ENCODE measurements around the gene NRP2. TPM values are rescaled to one million over a fixed set of nuclear protein-coding genes. Genes with fewer than 3 reads are reported as not detected.
A peak's percentile ranks its signal among the peaks of the same experiment; 100 is the strongest.

The NRP2 gene
- total and polyA plus RNA-seq, 2 of the 13 experiments (the other 11 are each of a cell fraction or from before 2014, with no cell fraction given), result 0.65 to 1.4 TPM

DNA sequence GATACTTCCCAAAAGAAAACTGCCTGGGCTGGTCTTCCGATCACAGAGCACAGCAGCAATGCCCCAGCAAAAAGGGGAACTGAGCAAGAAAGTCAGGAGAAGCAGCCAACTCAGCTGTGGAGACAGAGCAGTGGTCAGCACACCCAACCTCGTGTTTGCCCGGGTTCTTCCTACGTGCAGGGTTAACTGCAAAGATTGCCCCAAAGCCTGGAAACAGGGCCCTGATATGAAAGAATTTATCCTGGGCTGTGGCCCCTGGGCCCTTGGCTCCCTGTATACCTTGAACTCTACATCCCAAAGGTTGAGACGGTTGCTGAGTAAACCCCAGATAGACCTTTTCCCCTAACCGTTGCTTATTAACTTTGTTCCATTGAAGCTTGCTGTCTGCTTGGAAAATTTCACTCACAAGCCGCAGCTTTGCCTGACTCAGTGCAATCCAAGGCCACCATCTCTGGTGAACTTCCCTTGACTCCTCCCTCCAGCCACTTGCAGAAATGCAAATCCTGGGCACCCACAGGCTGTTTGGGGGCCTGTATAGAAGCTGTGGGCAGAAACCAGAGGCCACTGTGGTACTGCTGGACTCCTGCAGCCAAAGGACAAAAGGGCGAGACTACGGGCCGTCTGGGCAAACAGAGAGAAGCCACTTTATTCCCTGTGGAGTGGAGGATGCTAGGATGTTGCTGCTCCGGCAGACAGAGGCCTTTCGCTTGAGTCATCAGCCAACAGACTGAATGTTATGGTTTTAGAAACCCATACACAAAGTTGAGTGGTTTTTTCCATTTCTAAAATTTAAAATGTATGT lies 18.2 kb downstream of the NRP2 start (continued):
- no peak for TF ChIP-seq KAT7 (CRISPR knock-in tag; IDR thresholded peaks at IDR 0.05; ENCODE audit: borderline replicate concordance)
- TF ChIP-seq, protein P1, sequence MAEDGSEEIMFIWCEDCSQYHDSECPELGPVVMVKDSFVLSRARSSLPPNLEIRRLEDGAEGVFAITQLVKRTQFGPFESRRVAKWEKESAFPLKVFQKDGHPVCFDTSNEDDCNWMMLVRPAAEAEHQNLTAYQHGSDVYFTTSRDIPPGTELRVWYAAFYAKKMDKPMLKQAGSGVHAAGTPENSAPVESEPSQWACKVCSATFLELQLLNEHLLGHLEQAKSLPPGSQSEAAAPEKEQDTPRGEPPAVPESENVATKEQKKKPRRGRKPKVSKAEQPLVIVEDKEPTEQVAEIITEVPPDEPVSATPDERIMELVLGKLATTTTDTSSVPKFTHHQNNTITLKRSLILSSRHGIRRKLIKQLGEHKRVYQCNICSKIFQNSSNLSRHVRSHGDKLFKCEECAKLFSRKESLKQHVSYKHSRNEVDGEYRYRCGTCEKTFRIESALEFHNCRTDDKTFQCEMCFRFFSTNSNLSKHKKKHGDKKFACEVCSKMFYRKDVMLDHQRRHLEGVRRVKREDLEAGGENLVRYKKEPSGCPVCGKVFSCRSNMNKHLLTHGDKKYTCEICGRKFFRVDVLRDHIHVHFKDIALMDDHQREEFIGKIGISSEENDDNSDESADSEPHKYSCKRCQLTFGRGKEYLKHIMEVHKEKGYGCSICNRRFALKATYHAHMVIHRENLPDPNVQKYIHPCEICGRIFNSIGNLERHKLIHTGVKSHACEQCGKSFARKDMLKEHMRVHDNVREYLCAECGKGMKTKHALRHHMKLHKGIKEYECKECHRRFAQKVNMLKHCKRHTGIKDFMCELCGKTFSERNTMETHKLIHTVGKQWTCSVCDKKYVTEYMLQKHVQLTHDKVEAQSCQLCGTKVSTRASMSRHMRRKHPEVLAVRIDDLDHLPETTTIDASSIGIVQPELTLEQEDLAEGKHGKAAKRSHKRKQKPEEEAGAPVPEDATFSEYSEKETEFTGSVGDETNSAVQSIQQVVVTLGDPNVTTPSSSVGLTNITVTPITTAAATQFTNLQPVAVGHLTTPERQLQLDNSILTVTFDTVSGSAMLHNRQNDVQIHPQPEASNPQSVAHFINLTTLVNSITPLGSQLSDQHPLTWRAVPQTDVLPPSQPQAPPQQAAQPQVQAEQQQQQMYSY (CRISPR knock-in tag; IDR thresholded peaks at IDR 0.05), result no peak
- 0 out of 4 replicates have a peak, but pooled peaks of 1 of the 2 experiments have one; percentile 9 for TF ChIP-seq MAFK (conservative IDR thresholded peaks at IDR 0.05 in 1 of 2, IDR thresholded peaks at IDR 0.05 in 1 of 2; ENCODE audit: low read length in 2 of 2)
- TF ChIP-seq, protein P2, sequence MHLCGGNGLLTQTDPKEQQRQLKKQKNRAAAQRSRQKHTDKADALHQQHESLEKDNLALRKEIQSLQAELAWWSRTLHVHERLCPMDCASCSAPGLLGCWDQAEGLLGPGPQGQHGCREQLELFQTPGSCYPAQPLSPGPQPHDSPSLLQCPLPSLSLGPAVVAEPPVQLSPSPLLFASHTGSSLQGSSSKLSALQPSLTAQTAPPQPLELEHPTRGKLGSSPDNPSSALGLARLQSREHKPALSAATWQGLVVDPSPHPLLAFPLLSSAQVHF (CRISPR knock-in tag; IDR thresholded peaks at IDR 0.05), result no peak
- TF ChIP-seq ATF7 (IDR thresholded peaks at IDR 0.05), result no peak
- no peak for TF ChIP-seq ATF7 (CRISPR knock-in tag; IDR thresholded peaks at IDR 0.05)
- TF ChIP-seq ZNF768 (CRISPR knock-in tag; IDR thresholded peaks at IDR 0.05), result no peak
- no peak for TF ChIP-seq ZSCAN9 (CRISPR knock-in tag; IDR thresholded peaks at IDR 0.05; ENCODE audit: borderline replicate concordance)
- TF ChIP-seq, protein P3, sequence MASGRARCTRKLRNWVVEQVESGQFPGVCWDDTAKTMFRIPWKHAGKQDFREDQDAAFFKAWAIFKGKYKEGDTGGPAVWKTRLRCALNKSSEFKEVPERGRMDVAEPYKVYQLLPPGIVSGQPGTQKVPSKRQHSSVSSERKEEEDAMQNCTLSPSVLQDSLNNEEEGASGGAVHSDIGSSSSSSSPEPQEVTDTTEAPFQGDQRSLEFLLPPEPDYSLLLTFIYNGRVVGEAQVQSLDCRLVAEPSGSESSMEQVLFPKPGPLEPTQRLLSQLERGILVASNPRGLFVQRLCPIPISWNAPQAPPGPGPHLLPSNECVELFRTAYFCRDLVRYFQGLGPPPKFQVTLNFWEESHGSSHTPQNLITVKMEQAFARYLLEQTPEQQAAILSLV (CRISPR knock-in tag; IDR thresholded peaks at IDR 0.05; ENCODE audit: borderline replicate concordance), result 0 out of 2 replicates have a peak, but pooled peaks have one; percentile 48
- no peak for TF ChIP-seq CHCHD3 (CRISPR knock-in tag; IDR thresholded peaks at IDR 0.05)
- no peak for TF ChIP-seq IRF2 (CRISPR knock-in tag; IDR thresholded peaks at IDR 0.05)
- TF ChIP-seq AKAP8 (CRISPR knock-in tag; IDR thresholded peaks at IDR 0.05), result no peak
- TF ChIP-seq GFI1 (CRISPR knock-in tag; IDR thresholded peaks at IDR 0.05; ENCODE audit: borderline replicate concordance), result 0 out of 2 replicates have a peak, but pooled peaks have one; percentile 62
- no peak for TF ChIP-seq MXD4 (CRISPR knock-in tag; IDR thresholded peaks at IDR 0.05)
- TF ChIP-seq, protein P4, sequence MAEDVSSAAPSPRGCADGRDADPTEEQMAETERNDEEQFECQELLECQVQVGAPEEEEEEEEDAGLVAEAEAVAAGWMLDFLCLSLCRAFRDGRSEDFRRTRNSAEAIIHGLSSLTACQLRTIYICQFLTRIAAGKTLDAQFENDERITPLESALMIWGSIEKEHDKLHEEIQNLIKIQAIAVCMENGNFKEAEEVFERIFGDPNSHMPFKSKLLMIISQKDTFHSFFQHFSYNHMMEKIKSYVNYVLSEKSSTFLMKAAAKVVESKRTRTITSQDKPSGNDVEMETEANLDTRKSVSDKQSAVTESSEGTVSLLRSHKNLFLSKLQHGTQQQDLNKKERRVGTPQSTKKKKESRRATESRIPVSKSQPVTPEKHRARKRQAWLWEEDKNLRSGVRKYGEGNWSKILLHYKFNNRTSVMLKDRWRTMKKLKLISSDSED (CRISPR knock-in tag; IDR thresholded peaks at IDR 0.05), result no peak
- no peak for TF ChIP-seq NAIF1 (CRISPR knock-in tag; IDR thresholded peaks at IDR 0.05; ENCODE audit: borderline replicate concordance)
- TF ChIP-seq RBM22 (optimal IDR thresholded peaks at IDR 0.05; ENCODE audit: low read length), result no peak
- no peak for TF ChIP-seq ZNF160 (CRISPR knock-in tag; IDR thresholded peaks at IDR 0.05)
